GM18508 (cell line): ENCODE data around the gene IPMK.
"Not testable (repeated sequence)": the region's sequence is repeated elsewhere in the genome, so short reads cannot be mapped to it uniquely, and the experiment has no call there.

Source experiments
- ATAC-seq: cut with Tn5 transposase; IDR thresholded peaks from one replicate; pipeline ENCODE4 v1.9.1; 2021; ENCODE audit warnings: moderate number of reproducible peaks; ENCODE audit not compliant: insufficient read depth, unreplicated experiment

Gene IPMK

DNA sequence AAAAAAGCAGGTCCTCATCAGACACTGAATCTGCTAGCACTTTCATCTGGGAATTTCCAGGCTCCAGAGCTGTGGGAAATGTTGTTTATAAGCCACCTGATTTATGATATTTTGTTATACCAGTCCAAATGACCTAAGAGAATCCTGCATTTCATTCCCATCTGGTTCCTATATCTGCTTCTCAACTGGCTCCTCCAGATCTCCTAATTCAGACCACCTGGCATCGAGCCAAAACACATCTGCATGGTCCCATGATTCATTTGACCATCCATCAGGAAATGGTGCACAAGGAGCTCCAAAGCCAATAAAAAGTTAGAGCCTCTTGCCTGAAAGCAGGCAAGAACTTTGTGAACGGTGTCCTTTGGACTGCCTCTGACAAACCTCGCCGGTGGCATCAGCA is 108.9 kb downstream of the IPMK start:
- ATAC-seq: no peak

DNA sequence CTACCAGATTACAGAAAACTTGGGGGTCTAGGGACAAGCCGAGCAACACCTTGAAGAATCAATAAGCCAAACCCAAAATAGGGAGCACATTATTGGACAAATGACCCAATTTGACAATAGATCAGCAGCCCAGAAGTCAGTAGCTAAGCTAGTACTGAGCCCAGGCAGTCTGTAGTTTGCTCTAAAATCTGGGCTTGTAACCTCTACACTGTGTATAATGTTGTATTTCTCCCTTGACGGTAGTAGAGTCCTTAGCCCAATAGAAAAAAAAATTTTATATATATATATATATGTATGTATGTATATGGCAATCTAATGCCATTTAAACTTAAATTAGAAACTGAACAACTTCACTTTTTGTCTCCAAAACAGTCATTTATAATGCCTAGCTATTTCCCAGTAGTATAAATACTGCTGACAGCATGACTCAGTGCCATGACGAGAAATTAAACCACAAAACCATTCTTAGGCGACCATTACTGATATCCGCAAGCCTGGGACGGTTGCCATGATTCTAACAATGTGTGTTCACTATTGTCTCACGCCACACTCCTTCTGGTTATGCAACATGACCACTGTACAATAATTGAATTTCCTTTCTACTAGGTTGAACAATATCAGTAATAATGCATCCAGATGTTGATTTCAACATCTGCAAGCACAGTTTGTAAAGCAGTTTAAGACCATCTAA is 110.5 kb downstream of the IPMK start:
- no peak for ATAC-seq

- not testable (repeated sequence) for ATAC-seq
Measured at GRCh38 chr10:58155941-58156340, 111.8 kb downstream of the IPMK start.

DNA sequence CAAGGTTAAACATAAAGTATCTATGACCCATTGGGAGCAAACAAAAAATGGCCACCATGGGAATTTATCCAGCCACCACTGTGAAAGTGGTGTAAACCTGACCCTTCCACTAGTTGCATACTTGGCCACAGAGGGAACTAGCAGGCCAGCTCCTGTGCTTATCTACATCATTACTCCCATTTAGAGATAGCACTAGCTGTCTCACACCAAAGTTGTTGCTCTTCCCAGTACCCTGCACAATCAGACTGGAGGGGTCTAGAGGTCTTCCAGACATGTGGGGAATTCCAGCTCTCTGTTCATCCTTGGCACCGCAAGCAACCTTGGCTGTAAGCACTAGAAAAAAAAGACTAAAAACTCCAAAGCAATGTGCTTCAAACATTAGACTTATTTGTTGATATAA is 113.9 kb downstream of the IPMK start:
- ATAC-seq: no peak

DNA sequence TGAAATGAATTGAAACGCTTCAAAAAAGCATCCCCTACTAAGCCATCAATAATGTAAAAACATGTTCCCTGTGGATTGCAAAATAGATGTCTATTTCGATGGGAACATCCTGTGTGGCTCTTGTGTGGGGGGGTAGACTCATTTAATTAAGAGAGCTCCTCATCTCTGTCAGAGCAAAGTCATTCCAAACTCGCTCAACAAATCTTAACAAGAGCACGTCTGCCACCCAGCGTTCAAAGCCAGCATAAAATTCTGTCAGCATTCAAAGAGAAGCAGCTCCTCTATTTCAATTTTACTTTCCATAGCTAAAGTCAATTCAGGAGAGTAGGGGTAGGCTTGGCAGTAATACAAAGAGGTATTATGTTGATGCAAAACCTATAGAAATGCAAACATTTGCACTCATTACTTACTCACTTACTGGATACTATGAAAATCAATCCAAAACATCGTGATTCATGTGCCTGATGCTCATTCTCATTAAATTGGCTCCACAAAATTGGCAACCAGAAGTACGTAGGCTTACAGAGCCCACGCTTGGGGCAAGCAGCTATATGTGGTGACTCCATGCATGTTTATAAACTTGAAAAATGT is 114.9 kb downstream of the IPMK start:
- peak; percentile 49 for ATAC-seq

DNA sequence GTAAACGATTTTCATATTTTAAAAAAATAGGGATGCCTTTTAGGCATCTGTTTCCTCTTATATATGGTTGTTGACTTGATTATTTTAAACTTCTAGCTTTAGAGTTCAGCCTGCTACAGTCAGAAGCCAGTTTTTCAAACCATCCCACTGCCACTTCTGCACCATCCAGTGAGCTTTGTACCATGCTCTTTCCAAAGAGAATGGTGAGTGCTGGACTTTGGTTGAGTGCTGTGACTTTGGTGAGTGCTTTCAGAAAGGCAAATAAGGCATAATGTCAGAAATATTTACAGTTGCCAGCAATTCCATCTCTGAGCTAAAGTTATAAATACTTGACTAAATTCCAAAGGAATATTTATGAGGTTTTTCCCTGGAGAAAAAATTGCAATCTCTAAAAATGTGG is 117.4 kb downstream of the IPMK start:
- ATAC-seq: no peak

- no peak for ATAC-seq
Measured at GRCh38 chr10:58143944-58144343, 123.8 kb downstream of the IPMK start.
